CD4-positive, alpha-beta T cell treated with Interleukin-17A for 1 hour (primary cell): ENCODE data around the gene OXSR1.
A peak's percentile ranks its signal among the peaks of the same experiment; 100 is the strongest.
"Not testable (repeated sequence)": the region's sequence is repeated elsewhere in the genome, so short reads cannot be mapped to it uniquely, and the experiment has no call there.

Source experiments
- DNase-seq: peaks from one replicate; pipeline ENCODE4 v3.0.0-alpha.2; 2020

Gene OXSR1

DNA sequence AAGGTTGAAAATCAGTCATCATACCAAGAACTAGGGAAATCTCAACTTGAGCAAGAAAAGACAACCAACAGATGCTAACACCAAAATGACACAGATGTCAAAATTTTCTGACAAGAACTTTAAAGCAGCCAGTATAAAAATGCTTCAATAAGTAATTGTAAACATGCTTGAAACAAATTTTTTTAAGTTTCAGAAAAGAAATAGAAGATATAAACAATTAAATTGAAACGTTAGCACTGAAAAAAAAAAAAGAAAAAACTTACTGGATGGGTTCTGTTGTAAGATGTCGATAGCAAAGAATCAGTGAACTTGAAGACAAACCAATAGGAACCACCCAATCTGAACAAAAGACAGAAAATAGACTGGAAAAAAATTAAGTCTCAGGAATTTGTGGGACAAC lies 18.8 kb upstream of the OXSR1 start:
- no peak for DNase-seq

DNA sequence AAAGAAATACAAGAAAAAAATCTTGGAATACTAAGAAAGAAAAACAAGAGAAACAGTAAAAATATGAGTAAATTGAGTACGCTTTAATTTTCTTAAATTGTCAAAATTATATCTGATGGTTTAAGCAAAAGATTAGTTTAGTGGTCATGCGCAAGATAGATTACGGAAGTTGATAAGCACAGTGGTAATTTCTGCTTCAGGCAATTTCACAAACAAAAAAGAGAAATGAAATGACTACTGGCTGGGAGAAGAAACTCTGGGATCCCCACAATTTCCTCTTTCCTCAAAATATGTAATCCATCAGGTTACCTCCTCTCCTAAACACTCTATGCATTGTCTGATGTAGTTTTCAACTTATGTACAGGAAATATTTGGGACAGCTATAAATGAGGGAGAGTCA lies 17.9 kb upstream of the OXSR1 start:
- no peak for DNase-seq

DNA sequence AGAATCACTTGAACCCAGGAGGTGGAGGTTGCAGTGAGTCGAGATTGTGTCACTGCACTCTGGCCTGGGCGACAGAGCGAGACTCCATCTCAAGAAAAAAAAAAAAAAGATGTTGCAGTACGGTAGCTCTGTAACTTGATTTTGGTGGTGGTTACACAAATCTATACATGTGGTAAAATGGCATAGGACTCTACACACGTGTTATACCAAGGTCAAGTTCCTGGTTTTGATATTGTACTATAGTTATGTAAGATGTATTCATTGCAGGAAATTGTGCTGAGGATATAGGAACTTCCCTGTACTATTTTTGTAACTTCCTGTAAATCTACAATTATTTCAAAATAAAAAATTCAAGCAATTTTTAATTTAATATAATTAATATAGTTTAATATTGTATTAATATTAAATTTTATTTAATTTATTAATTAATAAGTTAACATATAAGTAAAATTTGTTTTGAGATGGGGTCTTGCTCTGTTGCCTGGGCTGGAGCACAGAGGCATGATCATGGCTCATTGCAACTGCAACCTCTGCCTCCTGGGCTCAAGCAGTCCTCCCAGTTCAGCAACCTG lies 16.9 kb upstream of the OXSR1 start:
- DNase-seq: no peak

DNA sequence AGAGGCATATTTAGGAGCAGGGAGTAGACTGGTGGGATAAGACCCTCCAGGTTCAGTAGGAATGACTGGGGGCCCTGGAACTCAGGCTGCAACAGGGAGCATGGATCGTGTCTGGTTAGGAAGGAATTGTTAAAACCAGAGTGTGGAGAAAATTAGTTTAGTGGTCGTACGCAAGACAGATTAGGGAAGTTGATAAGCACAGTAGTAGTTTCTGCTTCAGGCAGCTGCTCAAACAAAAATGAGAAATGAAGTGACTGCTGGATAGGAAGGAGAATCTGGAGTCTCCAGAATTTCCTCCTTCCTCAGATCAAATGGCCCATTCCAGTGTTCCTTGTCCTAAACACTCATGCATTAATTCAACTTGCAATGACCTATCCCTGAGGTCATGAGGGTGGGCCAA lies 15.6 kb upstream of the OXSR1 start:
- no peak for DNase-seq

DNA sequence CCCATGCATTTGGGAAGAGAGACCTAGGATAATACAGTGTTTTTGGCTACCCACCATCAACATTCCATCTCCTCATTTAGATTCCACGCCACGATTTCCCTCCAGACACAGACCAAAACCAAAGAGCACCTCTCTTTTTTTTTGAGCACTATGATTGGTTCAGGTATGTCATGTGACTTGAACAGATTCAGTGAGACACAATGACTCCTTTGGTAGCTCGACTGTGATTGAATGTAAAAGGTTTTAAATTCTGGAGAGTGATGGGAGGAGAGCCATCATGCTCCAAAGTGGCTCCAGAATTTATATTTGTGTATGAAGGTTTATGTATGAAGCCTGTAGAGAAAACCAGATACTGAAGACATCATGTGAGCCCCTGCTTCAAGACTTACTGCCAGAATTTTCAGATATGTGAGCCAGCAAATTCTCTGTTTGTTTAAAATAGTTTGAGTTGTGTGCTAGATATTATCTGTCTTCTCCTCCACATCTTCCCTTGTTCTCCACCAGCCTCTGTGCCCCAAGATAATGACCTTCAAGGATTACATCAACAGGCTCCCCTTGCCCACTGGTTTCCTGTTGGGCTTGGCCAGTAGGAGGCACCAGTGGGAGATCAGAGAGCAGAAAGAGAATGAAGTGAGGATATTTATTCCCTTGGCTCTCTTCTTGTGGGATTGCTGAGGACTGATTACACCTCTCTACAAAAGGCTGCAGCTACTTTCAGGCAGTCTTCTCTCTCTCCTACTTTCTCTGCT lies 14.4 kb upstream of the OXSR1 start:
- DNase-seq: no peak

DNA sequence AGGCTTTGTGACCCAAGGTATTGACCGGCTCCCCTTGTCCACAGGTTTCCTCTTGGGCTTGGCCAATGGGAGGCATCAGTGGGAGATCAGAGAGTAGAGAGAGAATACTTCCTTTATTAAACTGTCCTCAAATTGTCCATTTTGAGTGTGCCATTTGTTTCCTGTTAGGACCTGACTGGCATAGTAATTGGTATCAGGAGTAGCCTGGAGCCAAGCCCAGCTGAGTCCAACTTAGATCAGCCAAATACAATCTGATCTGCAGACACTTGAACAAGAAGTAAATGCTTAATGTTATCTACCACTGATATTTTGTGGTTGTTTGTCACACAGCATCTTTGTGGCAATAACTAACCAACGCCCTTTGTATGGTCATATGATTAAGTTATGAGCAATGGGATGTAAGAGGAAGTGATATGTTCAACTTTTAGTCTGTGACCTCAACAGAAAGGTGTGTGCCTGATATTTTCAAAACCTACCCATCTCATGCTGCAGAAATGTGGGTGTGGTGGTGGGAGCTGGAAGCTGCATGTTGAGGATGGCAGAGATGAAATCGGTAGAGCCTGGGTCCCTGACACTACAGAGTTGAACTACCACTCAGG lies 13.6 kb upstream of the OXSR1 start:
- DNase-seq: peak; percentile 64

DNA sequence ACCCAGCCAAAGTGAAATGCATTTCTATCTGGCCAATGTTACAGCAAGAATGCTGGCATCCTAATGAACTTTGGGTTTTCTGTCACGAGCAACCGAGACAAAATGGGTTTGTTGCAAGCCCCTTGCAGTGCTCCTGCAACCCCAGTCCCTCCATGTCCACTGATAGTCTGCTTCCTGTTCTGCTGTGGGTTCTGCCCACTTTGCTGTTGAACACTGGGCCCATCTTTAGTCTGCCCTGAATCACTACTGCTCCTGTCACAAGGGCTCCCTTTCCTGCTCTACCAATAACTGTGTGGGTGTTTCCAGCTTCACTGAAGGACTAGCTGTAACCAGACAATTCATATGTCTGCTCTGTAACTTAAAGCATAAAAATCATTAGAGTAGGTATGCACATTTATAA lies 12.7 kb upstream of the OXSR1 start:
- DNase-seq: no peak

DNA sequence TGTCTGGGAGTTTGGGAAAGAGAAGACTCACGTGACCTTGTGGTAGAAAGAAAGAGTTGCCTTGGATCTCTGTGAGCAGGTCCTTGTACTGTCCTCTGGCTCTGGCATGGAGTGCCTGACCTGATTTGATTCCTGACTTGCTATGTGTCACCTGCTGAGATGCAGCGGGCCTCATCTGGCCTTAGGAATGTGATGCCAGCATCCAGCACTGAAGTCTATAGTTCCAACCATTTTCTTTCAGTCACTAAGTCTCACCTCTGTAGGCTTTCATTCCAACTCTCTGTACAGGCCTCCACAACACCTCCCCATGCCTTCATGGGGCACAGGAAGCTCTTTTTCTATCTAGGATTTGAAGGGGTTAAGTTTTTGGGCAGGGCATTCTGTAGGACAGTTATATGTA lies 12.1 kb upstream of the OXSR1 start:
- no peak for DNase-seq

DNA sequence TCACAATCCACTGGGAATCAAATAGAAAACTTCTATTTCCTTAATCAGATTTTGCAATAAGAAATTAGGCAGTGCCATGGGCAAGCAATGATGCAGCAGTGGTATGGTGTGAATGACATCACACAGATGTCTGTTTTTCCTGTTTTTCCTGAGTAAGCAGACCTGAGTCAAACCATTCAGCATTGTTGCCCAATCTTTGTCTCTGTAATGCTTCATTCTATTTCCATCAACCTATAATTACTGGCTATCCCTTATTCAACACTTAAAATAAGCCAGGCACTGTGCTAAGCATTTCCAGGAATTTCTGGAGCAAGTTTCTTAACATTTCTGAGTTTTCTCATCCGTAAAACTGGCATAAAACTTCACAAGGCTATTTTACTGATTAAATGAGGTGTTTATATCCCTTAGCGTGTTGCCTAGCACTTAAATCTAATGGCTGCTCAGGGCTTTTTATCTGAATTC lies 11.3 kb upstream of the OXSR1 start:
- DNase-seq: no peak

DNA sequence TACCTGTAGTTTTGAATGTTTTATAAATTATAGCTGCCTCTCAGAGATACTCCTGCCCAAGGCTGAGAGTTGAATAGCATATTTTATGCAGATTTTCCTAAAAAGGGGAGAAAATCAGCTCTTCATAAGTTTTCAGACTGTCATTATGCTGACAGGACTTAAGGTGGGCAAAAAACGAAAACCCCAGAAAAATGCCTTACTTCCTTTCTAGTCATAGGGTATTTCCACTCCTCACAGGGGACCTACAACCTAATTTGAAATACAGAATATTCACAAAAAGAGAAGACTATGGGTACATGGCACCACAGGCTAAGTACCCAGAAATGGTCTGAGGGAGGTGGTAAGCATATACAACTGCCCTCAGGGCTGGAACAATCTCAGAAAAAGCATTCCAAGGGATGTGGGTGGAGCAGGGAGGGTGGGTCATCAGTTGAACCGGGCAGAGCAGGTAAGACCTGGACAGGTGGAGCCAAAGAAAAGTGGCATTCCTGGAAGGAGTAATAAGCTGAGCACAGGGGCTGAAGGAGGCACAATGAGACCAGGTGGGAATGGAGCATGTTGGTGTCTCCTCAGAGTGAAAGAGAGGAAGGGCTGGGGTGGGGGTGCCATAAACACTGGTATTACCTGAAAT lies 10.6 kb upstream of the OXSR1 start:
- DNase-seq: no peak

DNA sequence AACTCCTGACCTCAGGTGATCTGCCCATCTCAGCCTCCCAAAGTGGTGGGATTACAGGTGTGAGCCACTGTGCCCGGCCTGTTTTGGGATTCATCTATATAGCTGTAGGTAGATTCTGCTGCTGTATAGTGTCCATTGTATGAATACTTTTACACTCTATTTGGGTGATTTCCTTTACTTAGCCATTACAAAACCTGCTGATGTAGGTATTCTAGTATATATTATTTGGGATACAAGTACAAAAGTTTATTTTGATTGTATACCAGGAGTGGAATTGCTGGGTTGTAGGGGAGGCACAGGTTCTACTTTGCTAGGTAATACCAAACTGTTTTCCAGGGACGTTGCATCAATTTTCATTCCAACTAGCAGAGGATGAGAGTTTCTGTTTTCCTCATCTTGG lies 9.5 kb upstream of the OXSR1 start:
- DNase-seq: no peak

DNA sequence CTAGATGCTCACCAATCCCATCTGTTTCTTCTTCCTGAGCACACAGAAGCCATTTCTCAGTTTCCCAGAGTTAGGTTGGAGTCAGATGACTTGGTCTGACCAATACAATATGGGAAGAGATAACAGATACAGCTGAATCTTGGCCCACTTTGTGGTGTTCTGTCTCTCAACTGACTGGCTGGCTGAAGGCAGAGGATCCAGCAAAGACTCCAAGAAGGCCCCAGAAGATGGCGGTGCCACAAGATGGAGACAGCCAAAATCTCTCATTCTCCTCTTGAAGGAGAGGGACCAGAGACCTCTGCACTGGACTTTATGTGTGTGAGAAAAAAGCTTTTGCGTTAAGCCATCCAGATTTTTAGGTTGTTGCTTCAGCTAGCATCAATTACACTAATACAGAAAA lies 8.2 kb upstream of the OXSR1 start:
- no peak for DNase-seq

DNA sequence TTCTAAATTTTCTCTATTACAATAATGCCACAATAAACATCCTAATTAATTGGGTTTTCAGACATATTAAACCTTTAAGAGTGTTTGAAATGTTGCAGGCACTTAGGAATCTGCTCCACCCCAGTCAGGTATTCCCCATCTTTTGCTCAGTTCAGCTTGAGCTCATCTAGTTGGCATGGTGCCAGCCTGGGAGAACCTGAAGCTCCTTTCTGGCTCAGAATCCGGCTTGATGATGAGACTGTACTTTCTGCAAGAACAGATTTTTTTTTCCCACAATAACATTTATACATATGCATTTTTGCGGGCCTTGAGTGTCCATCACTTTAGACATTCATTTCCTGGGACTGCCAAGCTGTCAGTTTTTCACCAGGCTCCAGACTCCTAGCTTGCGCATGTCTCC lies 7.7 kb upstream of the OXSR1 start:
- no peak for DNase-seq

DNA sequence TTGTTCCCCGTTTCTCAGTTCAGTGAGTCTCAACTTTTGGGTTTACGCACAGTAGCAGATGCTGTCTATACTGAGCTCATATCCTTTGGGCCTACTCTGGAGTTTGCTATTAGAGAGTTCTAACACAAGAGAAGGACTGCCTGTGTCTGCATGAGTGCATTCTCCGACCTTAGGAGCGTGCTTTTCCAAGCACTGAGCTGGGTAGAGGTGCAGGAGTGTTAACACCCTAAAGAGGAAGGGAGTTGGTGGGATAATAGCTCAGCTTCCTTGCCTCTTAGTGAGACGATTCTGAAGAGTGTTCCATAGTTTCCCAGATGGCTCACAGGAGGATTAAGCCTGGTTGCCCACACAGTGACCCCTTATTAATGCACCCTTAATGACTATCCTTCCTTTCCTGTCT lies 6.9 kb upstream of the OXSR1 start:
- DNase-seq: no peak

DNA sequence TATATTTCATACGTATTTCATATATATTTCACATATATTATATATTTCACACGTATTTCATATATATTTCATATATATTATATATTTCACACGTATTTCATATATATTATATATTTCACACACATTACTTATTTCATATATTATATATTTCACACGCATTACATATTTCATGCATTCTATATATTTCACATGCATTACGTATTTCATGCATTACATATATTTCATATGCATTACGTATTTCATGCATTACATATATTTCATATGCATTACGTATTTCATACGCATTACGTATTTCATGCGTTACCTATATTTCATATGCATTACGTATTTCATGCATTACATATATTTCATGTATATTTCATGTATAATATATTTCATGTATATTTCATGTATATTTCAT lies 4.6 kb upstream of the OXSR1 start:
- not testable (repeated sequence) for DNase-seq

DNA sequence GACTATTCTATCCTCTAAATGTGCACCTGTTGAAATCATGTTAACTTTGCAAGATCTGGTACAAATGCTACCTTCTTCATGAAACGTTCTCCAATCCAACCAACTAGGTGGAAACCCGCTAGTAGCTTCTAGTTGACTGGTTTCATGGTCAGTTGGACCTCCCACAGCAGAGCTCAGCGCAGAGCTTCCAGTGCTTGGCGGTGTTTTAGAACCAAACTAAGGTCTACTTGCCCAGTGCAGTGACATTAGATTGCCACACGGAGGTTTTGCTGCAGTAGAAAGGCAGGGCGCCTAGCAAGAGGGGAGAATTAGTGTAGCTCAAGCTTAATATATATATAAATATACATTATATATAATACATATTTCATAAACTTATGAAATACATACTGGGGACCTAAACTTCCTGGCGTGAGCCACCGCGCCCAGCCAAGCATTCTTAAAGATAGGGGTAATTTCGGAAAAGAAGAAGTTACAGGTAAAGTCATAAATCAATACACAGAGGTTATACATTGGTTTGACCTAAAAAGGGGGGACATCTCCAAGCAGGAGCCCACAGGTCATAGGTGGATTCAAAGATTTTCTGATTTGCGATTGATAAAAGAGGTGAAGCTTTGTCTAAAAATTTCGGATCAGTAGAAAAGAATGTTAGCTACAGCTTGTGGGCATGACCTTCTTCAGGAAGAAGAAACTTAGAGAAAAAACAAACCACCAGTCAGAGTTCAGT lies 2.1 kb upstream of the OXSR1 start:
- peak; percentile 45 for DNase-seq

DNA sequence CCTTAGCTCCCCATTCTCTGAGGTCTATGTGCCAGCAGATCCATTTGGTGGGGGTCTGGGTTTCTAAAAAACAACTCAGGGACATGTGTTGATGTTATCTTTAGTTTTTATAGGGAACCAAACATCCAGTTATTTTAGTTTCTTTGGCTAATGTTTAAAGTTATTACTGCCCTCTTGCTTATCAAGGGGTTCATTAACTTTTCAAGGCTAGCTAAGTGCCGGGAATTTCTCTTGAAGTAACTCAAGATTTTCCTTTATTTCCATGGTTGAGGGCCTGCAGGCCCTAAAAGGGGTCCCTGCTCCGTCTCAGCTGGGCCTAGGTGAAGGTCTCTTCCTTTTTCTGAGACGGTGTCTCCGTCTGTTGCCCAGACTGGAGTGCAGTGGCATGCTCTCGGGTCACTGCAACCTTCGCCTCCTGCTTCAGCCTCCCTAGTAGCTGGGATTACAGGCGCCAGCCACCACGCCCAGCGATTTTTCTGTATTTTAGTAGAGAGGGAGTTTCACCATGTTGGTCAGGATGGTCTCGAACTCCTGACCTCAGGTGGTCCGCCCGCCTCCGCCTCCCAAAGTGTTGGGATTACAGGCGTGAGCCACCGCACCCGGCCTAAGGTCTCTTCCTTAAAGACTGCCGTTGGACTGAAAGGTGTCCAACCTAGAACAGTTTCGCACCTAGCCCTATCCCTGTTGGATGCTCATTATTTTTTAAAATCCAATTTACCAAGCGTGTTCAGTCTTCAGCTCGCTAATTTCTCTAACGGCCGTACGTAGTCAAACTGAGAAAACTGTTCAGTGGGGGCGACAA lies 1.3 kb upstream of the OXSR1 start:
- no peak for DNase-seq

DNA sequence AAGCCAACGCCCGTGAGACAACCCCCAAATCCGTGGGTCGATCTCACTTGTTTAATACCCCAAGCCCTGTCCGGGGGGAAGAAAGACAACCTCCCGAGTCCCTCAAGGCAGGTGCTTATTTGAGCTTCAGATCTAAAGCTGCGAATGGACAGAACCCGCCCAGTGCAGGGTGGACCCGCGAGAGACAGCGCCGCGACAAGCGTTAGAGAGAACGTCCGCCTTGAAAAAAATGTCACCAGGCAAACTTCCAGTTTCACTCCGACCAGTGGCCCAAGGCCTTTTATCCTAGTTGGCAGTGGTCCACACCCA lies 740 bp upstream of the OXSR1 start:
- DNase-seq: no peak

DNA sequence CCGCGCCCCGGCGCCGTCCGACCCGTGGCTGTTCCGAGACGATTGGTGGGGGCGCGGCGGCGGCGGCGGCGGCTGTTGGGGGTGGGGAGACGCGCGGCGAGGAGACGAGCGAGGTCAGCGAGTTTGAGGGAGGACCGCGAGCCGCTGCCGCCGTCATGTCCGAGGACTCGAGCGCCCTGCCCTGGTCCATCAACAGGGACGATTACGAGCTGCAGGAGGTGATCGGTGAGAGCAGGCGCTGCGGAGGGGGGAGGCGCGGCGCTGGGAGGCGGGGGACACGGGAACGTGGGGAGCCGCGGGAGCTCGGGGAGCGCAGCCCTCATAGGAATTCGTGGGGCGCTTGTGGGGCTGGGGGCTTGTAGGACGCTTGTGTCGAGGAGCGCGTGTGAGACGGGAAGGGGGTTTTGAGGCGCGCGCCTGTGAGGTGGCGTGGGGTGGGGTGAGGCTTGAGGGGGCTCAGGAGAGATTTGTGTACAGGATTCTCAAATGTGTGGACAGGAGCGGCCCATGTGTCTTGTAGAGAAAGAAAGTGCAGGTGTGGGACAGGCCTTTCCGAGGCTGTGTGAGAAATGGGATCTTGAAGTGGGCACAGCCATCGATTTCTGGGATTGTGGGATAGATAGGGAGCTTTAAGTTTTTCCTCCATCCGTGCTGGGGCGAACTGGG lies 518 bp downstream of the OXSR1 start:
- DNase-seq: no peak

DNA sequence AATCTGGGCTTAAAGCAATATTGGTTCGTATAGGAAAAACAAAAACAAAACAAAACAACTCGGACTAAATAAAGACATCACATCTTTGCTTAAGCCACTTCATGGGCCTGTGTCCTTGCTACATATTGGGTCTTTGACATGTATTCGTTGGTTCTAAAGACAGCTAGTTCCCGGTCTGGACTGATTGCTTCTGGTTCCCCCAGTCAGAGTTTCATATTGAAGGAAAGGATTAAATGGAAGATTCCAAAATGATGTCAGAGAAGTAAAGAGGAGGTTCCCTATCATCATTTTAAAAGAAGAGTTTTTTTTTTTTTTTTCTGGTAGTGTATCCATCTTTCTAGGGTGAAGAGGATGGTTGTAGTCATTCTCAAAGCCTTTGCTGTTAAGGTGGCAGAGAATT lies 2.3 kb downstream of the OXSR1 start:
- no peak for DNase-seq

DNA sequence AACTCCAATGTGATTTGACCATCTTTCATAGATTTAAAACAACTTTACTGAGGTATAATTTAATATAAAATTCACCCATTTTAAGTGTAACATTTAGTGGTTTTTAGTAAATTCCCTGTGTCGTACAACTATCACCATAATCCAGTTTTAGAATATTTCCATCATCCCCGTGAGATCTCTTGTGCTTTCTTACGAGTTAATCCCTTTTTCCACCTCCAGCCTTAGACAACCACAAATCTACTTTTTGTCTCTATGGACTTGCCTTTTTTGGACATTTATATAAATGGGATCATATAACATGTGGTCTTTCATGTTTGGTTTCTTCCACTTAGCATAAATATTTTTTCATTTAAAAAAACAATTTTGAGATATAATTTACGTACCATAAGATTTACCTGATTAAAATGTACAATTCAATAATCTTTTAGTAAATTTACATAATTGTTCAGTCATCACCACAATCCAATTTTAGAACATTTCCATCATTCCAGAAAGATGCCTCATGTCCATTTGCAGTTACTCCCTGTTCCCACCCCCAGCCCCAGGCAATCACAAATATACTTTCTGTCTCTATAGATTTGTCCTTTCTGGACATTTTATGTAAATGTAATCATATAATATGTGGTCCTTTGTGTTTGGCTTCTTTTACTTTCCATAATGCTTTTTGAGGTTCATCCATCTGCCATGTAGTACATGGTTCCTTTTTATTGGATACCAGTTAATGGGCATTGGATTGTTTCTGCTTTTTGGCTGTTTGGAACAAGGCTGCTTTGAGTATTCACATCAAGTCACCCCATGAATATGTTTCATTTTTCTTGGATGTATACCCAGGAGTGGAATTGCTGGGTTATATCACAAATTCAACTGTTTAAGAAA lies 3.1 kb downstream of the OXSR1 start:
- no peak for DNase-seq
